Activated CD4-positive, alpha-beta T cell treated with anti-CD3 and anti-CD28 coated beads, Interleukin-2, amount 10 ng/mL, durations not matched to agents 7 days and 5 days (primary cell): ENCODE measurements around the gene MAPK4. TPM values are rescaled to one million over a fixed set of nuclear protein-coding genes. Genes with fewer than 3 reads are reported as not detected.

ENCODE experiments used
- CTCF ChIA-PET: fragments of 350-600 bp; sonication (Branson Sonifier 250); formaldehyde crosslinking; loops from one replicate; lab custom pipeline; 2021; ENCODE audit warnings: antibody characterized with exemption; lab: Charles Lee
- POLR2A ChIA-PET: fragments of 350-600 bp; sonication (Branson Sonifier 250); formaldehyde crosslinking; loops from one replicate; lab custom pipeline; 2021; ENCODE audit warnings: antibody characterized with exemption; lab: Charles Lee
- DNase-seq: peaks from one replicate; pipeline ENCODE4 v3.0.0-alpha.2; 2020
- H3K27ac Mint-ChIP-seq: one replicate; pipeline ENCODE4 v1.8.0; 2021; ENCODE audit warnings: mild to moderate bottlenecking, moderate library complexity, mixed read lengths
- H3K27me3 Mint-ChIP-seq: one replicate; pipeline ENCODE4 v1.8.0; 2021; ENCODE audit warnings: mixed read lengths
- H3K36me3 Mint-ChIP-seq: one replicate; pipeline ENCODE4 v1.8.0; 2021; ENCODE audit warnings: low read depth, mixed read lengths
- H3K4me1 Mint-ChIP-seq: one replicate; pipeline ENCODE4 v1.8.0; 2021; ENCODE audit warnings: mixed read lengths
- H3K4me3 Mint-ChIP-seq: one replicate; pipeline ENCODE4 v1.8.0; 2021; ENCODE audit warnings: mild to moderate bottlenecking, moderate library complexity, mixed read lengths
- H3K9me3 Mint-ChIP-seq: one replicate; pipeline ENCODE4 v1.8.0; 2021; ENCODE audit warnings: mixed read lengths
- total RNA-seq, 2 experiments: library from RNA; stranded (reverse); gene quantifications; one replicate each; pipeline ENCODE4 v1.2.3, GENCODE V29; 2021

The MAPK4 gene
- total RNA-seq, 2 experiments from 2014 or later, result not detected

GRCh38 chr18:50632895-50633515 is 73.1 kb downstream of the MAPK4 start:
- POLR2A ChIA-PET, result no interaction called here
- CTCF ChIA-PET, result no interaction called here
- peaks cover 2% of the 10 kb centered on the region for H3K27me3 Mint-ChIP-seq

GRCh38 chr18:50633992-50634391 is 74.1 kb downstream of the MAPK4 start:
- no peaks in the 10 kb centered on the region for H3K4me1 Mint-ChIP-seq
- H3K36me3 Mint-ChIP-seq, result no peaks in the 10 kb centered on the region
- H3K9me3 Mint-ChIP-seq, result no peaks in the 10 kb centered on the region
- H3K27me3 Mint-ChIP-seq, result peaks cover 2% of the 10 kb centered on the region
- ChIA-PET POLR2A (no interaction called here), CTCF (no interaction called here)
- H3K27ac Mint-ChIP-seq, result no peak overlapping the region
- no peak overlapping the region for H3K4me3 Mint-ChIP-seq
- DNase-seq, result no peak

More at GRCh38 chr18:50632895-50633515, 73.1 kb downstream of the MAPK4 start:
- no peak for DNase-seq
- Mint-ChIP-seq H3K27ac (no peak overlapping the region), H3K36me3 (no peaks in the 10 kb centered on the region), H3K4me1 (no peaks in the 10 kb centered on the region), H3K9me3 (no peaks in the 10 kb centered on the region), H3K4me3 (no peak overlapping the region)

GRCh38 chr18:50636366-50637057 is 76.6 kb downstream of the MAPK4 start:
- Mint-ChIP-seq H3K4me1 (no peaks in the 10 kb centered on the region), H3K4me3 (no peak overlapping the region), H3K27ac (no peak overlapping the region), H3K27me3 (no peaks in the 10 kb centered on the region), H3K9me3 (no peaks in the 10 kb centered on the region), H3K36me3 (no peaks in the 10 kb centered on the region)
- DNase-seq, result no peak
- ChIA-PET CTCF (no interaction called here), POLR2A (no interaction called here)

GRCh38 chr18:50638016-50638883 is 78.4 kb downstream of the MAPK4 start:
- Mint-ChIP-seq H3K4me3 (no peak overlapping the region), H3K9me3 (no peaks in the 10 kb centered on the region), H3K36me3 (no peaks in the 10 kb centered on the region), H3K4me1 (no peaks in the 10 kb centered on the region), H3K27ac (no peak overlapping the region), H3K27me3 (no peaks in the 10 kb centered on the region)
- POLR2A ChIA-PET, result no interaction called here
- no peak for DNase-seq
- CTCF ChIA-PET, result no interaction called here

- no peak overlapping the region for H3K4me3 Mint-ChIP-seq
- no peak for DNase-seq
- ChIA-PET POLR2A (no interaction called here), CTCF (no interaction called here)
- H3K4me1 Mint-ChIP-seq, result no peaks in the 10 kb centered on the region
- H3K36me3 Mint-ChIP-seq, result no peaks in the 10 kb centered on the region
- H3K27me3 Mint-ChIP-seq, result no peaks in the 10 kb centered on the region
- no peak overlapping the region for H3K27ac Mint-ChIP-seq
- no peaks in the 10 kb centered on the region for H3K9me3 Mint-ChIP-seq
These were observed 79.1 kb downstream of the MAPK4 start for GRCh38 chr18:50638884-50639420.

GRCh38 chr18:50639711-50640110 is 79.8 kb downstream of the MAPK4 start:
- H3K27me3 Mint-ChIP-seq, result no peaks in the 10 kb centered on the region
- no peak overlapping the region for H3K4me3 Mint-ChIP-seq
- H3K9me3 Mint-ChIP-seq, result no peaks in the 10 kb centered on the region
- ChIA-PET POLR2A (no interaction called here), CTCF (no interaction called here)
- H3K4me1 Mint-ChIP-seq, result no peaks in the 10 kb centered on the region
- H3K27ac Mint-ChIP-seq, result no peak overlapping the region
- no peaks in the 10 kb centered on the region for H3K36me3 Mint-ChIP-seq
- no peak for DNase-seq

- no peak overlapping the region for H3K4me3 Mint-ChIP-seq
- ChIA-PET POLR2A (no interaction called here), CTCF (no interaction called here)
- no peaks in the 10 kb centered on the region for H3K36me3 Mint-ChIP-seq
- no peaks in the 10 kb centered on the region for H3K9me3 Mint-ChIP-seq
- no peaks in the 10 kb centered on the region for H3K27me3 Mint-ChIP-seq
- no peaks in the 10 kb centered on the region for H3K4me1 Mint-ChIP-seq
- no peak for DNase-seq
- no peak overlapping the region for H3K27ac Mint-ChIP-seq
These were observed 82.6 kb downstream of the MAPK4 start for GRCh38 chr18:50642439-50642838.

- ChIA-PET CTCF (interaction anchor here (0.6 kb wide), 1 partner anchor 1753 kb away, joined by 3 read pairs; no protein-coding TSS in a partner anchor), POLR2A (no interaction called here)
- H3K9me3 Mint-ChIP-seq, result no peaks in the 10 kb centered on the region
- H3K36me3 Mint-ChIP-seq, result no peaks in the 10 kb centered on the region
- no peaks in the 10 kb centered on the region for H3K27me3 Mint-ChIP-seq
- H3K4me1 Mint-ChIP-seq, result no peaks in the 10 kb centered on the region
- H3K4me3 Mint-ChIP-seq, result no peak overlapping the region
- no peak for DNase-seq
- no peak overlapping the region for H3K27ac Mint-ChIP-seq
These were observed 84.3 kb downstream of the MAPK4 start for GRCh38 chr18:50644146-50644545.

- H3K36me3 Mint-ChIP-seq, result no peaks in the 10 kb centered on the region
- no peaks in the 10 kb centered on the region for H3K4me1 Mint-ChIP-seq
- DNase-seq, result no peak
- H3K9me3 Mint-ChIP-seq, result no peaks in the 10 kb centered on the region
- CTCF ChIA-PET, result interaction anchor here (0.6 kb wide), 1 partner anchor 1752 kb away, joined by 3 read pairs; no protein-coding TSS in a partner anchor
- POLR2A ChIA-PET, result no interaction called here
- no peak overlapping the region for H3K27ac Mint-ChIP-seq
- no peak overlapping the region for H3K4me3 Mint-ChIP-seq
- no peaks in the 10 kb centered on the region for H3K27me3 Mint-ChIP-seq
These were observed 84.9 kb downstream of the MAPK4 start for GRCh38 chr18:50644807-50645206.

- no peak overlapping the region for H3K4me3 Mint-ChIP-seq
- no peak overlapping the region for H3K27ac Mint-ChIP-seq
- no peaks in the 10 kb centered on the region for H3K27me3 Mint-ChIP-seq
- no peaks in the 10 kb centered on the region for H3K9me3 Mint-ChIP-seq
- POLR2A ChIA-PET, result no interaction called here
- CTCF ChIA-PET, result no interaction called here
- H3K36me3 Mint-ChIP-seq, result no peaks in the 10 kb centered on the region
- no peak for DNase-seq
- H3K4me1 Mint-ChIP-seq, result no peaks in the 10 kb centered on the region
These were observed 87.3 kb downstream of the MAPK4 start for GRCh38 chr18:50647237-50647636.

GRCh38 chr18:50647792-50648191 is 87.9 kb downstream of the MAPK4 start:
- CTCF ChIA-PET, result no interaction called here
- H3K4me1 Mint-ChIP-seq, result no peaks in the 10 kb centered on the region
- no peak overlapping the region for H3K4me3 Mint-ChIP-seq
- POLR2A ChIA-PET, result no interaction called here
- no peaks in the 10 kb centered on the region for H3K9me3 Mint-ChIP-seq
- no peak for DNase-seq
- no peaks in the 10 kb centered on the region for H3K27me3 Mint-ChIP-seq
- H3K27ac Mint-ChIP-seq, result no peak overlapping the region
- no peaks in the 10 kb centered on the region for H3K36me3 Mint-ChIP-seq

GRCh38 chr18:50649821-50650220 is 89.9 kb downstream of the MAPK4 start:
- ChIA-PET POLR2A (no interaction called here), CTCF (no interaction called here)
- no peak for DNase-seq

GRCh38 chr18:50651334-50651733 is 91.4 kb downstream of the MAPK4 start:
- DNase-seq, result no peak
- H3K4me3 Mint-ChIP-seq, result no peak overlapping the region
- H3K27me3 Mint-ChIP-seq, result no peaks in the 10 kb centered on the region
- no peaks in the 10 kb centered on the region for H3K4me1 Mint-ChIP-seq
- no peak overlapping the region for H3K27ac Mint-ChIP-seq
- no peaks in the 10 kb centered on the region for H3K9me3 Mint-ChIP-seq
- no peaks in the 10 kb centered on the region for H3K36me3 Mint-ChIP-seq
- ChIA-PET CTCF (no interaction called here), POLR2A (no interaction called here)

More at GRCh38 chr18:50649821-50650220, 89.9 kb downstream of the MAPK4 start:
- H3K9me3 Mint-ChIP-seq, result no peaks in the 10 kb centered on the region
- H3K27me3 Mint-ChIP-seq, result no peaks in the 10 kb centered on the region
- H3K36me3 Mint-ChIP-seq, result no peaks in the 10 kb centered on the region
- no peak overlapping the region for H3K4me3 Mint-ChIP-seq
- no peaks in the 10 kb centered on the region for H3K4me1 Mint-ChIP-seq
- H3K27ac Mint-ChIP-seq, result no peak overlapping the region
